MCF 10A (cell line): Measurements from ENCODE around the gene PROCR. TPM values are rescaled to one million over a fixed set of nuclear protein-coding genes. Genes with fewer than 3 reads are reported as not detected.
"Not testable (repeated sequence)": the region's sequence is repeated elsewhere in the genome, so short reads cannot be mapped to it uniquely, and the experiment has no call there.

Experiments
- BruUV-seq: library from RNA; stranded (reverse); fragments of 400-500 nt; replicated peaks from 2 replicates; lab custom pipeline; 2021; lab: Mats Ljungman, UMichigan
- CTCF ChIA-PET: fragments of 300-600 bp; sonication (Branson Sonifier 250); formaldehyde crosslinking; extraction: SDS; loops from one replicate; lab custom pipeline; 2021; ENCODE audit warnings: antibody characterized with exemption, inconsistent platforms; lab: Yijun Ruan, JAX
- POLR2A ChIA-PET: fragments of 300-600, 350-650 bp; sonication (Branson Sonifier 250); formaldehyde crosslinking; extraction: SDS; loops from one replicate; lab custom pipeline; 2020; ENCODE audit warnings: antibody characterized with exemption, inconsistent platforms; lab: Yijun Ruan, JAX
- DNase-seq: peaks from one replicate; pipeline ENCODE4 v3.0.0-alpha.2; 2018; ENCODE audit not compliant: unreplicated experiment
- H3K27ac Mint-ChIP-seq: one replicate; pipeline ENCODE4 v1.8.0; 2022; ENCODE audit warnings: mild to moderate bottlenecking, low read depth, mixed read lengths; ENCODE audit not compliant: unreplicated experiment
- H3K27me3 Mint-ChIP-seq: one replicate; pipeline ENCODE4 v1.8.0; 2022; ENCODE audit warnings: mixed read lengths; ENCODE audit not compliant: insufficient read depth, unreplicated experiment
- H3K36me3 Mint-ChIP-seq: one replicate; pipeline ENCODE4 v1.8.0; 2022; ENCODE audit warnings: mild to moderate bottlenecking, moderate library complexity, mixed read lengths; ENCODE audit not compliant: insufficient read depth, unreplicated experiment
- H3K4me1 Mint-ChIP-seq: one replicate; pipeline ENCODE4 v1.8.0; 2022; ENCODE audit warnings: mixed read lengths; ENCODE audit not compliant: insufficient read depth, unreplicated experiment
- H3K4me3 Mint-ChIP-seq: one replicate; pipeline ENCODE4 v1.8.0; 2022; ENCODE audit warnings: mild to moderate bottlenecking, moderate library complexity, mixed read lengths; ENCODE audit not compliant: unreplicated experiment
- H3K9me3 Mint-ChIP-seq: one replicate; pipeline ENCODE4 v1.8.0; 2022; ENCODE audit warnings: mixed read lengths; ENCODE audit not compliant: unreplicated experiment
- intact Hi-C: fragments of 100-400 bp; cut with micrococcal nuclease; formaldehyde crosslinking; loops from 2 replicates; pipeline ENCODE4 v1.14.1; 2022
- total RNA-seq: library from RNA; stranded (reverse); gene quantifications from 2 replicates; pipeline ENCODE4 v1.2.3, GENCODE V29; 2022
- TF ChIP-seq, protein P1 (sequence below): fragments of 200-600 bp; IDR thresholded peaks from one replicate; pipeline ENCODE4 v1.8.0; 2022; ENCODE audit warnings: antibody characterized with exemption, mild to moderate bottlenecking; ENCODE audit not compliant: unreplicated experiment

The PROCR gene
- total RNA-seq, 1 experiment from 2014 or later = 34.6 TPM

DNA sequence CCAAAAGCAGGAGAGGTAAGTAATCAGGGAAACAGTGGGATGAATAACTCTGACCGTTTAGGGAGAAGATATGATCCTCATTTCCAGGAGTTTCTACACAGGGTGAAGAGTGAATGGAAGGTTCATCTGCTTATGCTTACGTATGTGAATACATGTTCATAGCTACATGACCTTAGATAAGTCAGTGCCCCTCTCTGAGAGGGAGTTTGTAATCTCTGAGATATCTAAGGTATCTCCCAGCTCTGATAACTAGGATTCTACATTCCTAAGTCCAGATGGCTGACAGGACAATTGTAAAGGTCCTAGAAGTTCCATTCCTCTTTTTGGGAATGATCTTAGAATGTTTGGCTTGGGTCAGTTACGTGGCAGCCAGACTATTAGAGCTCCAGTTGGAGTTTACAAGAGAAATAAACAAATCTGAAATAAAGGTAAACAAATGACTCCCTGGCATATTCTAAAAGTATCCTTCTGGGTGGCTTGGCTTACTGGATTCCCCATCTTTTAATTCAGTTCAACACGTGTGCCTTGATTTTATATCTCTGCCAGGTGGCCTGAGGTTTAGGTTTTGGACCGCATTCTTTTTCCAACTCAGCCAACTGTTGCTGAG, 15.8 kb downstream of the PROCR start:
- ChIA-PET POLR2A (interaction anchor here (0.5 to 0.6 kb wide), 2 partner anchors 125 to 513 kb away, joined by 3 to 4 read pairs; no protein-coding TSS in a partner anchor), CTCF (interaction anchor here (0.9 to 1.8 kb wide), 3 partner anchors 8 to 43 kb away, joined by 3 to 6 read pairs (median 3); no protein-coding TSS in a partner anchor)
- TF ChIP-seq, protein P1, sequence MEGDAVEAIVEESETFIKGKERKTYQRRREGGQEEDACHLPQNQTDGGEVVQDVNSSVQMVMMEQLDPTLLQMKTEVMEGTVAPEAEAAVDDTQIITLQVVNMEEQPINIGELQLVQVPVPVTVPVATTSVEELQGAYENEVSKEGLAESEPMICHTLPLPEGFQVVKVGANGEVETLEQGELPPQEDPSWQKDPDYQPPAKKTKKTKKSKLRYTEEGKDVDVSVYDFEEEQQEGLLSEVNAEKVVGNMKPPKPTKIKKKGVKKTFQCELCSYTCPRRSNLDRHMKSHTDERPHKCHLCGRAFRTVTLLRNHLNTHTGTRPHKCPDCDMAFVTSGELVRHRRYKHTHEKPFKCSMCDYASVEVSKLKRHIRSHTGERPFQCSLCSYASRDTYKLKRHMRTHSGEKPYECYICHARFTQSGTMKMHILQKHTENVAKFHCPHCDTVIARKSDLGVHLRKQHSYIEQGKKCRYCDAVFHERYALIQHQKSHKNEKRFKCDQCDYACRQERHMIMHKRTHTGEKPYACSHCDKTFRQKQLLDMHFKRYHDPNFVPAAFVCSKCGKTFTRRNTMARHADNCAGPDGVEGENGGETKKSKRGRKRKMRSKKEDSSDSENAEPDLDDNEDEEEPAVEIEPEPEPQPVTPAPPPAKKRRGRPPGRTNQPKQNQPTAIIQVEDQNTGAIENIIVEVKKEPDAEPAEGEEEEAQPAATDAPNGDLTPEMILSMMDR = no peak
- Mint-ChIP-seq H3K4me1 (no peaks in the 10 kb centered on the region), H3K9me3 (no peaks in the 10 kb centered on the region), H3K36me3 (no peaks in the 10 kb centered on the region), H3K4me3 (no peak overlapping the region), H3K27me3 (no peaks in the 10 kb centered on the region), H3K27ac (no peak overlapping the region)
- no TSS peak for BruUV-seq
- no peak for DNase-seq
- intact Hi-C loops = no loop called here

DNA sequence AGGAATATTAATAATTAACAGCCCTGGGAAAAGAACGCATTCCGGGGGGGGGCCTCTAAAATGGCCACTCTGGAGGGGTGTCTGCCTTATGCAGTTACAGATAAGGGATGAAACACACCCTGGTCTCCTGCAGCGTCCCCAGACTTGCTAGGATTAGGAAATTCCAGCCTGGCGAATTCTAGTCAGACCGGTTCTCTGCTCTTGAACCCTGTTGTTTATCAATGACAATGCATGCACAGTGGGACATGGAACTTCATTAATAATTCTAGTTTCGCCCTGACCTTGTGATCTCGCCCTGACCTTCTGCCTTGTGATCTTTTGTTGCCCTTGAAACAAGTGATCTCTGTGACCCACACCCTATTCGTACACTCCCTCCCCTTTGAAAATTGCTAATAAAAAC, 17.4 kb downstream of the PROCR start:
- H3K4me3 Mint-ChIP-seq, DNase-seq, POLR2A ChIA-PET, intact Hi-C loops, H3K27ac Mint-ChIP-seq, H3K27me3 Mint-ChIP-seq, H3K4me1 Mint-ChIP-seq, CTCF ChIA-PET, H3K36me3 Mint-ChIP-seq, H3K9me3 Mint-ChIP-seq, BruUV-seq: not testable (repeated sequence)

DNA sequence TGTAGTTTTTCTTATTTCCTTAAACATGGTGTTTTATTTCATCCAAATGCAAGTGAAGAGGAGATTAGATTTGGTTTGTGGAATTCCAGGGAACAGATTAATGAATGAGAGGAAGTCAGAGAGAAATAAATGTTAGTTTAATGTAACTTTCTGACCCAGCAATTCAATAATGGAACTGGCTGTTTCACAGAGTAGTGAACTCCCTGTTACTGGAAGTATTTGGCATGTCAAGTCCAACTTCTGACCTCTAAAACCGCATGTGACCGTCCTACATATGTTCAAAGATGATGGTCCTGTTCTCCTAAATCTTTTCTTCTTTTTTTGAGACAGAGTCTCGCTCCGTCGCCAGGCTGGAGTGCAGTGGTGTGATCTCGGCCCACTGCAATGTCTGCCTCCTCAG, 18.7 kb downstream of the PROCR start:
- Mint-ChIP-seq H3K36me3 (no peaks in the 10 kb centered on the region), H3K27me3 (no peaks in the 10 kb centered on the region), H3K27ac (no peak overlapping the region), H3K4me1 (no peaks in the 10 kb centered on the region), H3K4me3 (no peak overlapping the region), H3K9me3 (peaks cover 15% of the 10 kb centered on the region)
- TF ChIP-seq, protein P1 = no peak
- POLR2A ChIA-PET = interaction anchor here (1.0 kb wide), 1 partner anchor 73 kb away, joined by 3 read pairs; no protein-coding TSS in a partner anchor
- intact Hi-C loops = no loop called here
- CTCF ChIA-PET = interaction anchor here (0.6 to 1.0 kb wide), 3 partner anchors 17 to 248 kb away, joined by 3 to 4 read pairs (median 4); partner anchors contain the start of gene GDF5
- BruUV-seq = no TSS peak
- DNase-seq = no peak

DNA sequence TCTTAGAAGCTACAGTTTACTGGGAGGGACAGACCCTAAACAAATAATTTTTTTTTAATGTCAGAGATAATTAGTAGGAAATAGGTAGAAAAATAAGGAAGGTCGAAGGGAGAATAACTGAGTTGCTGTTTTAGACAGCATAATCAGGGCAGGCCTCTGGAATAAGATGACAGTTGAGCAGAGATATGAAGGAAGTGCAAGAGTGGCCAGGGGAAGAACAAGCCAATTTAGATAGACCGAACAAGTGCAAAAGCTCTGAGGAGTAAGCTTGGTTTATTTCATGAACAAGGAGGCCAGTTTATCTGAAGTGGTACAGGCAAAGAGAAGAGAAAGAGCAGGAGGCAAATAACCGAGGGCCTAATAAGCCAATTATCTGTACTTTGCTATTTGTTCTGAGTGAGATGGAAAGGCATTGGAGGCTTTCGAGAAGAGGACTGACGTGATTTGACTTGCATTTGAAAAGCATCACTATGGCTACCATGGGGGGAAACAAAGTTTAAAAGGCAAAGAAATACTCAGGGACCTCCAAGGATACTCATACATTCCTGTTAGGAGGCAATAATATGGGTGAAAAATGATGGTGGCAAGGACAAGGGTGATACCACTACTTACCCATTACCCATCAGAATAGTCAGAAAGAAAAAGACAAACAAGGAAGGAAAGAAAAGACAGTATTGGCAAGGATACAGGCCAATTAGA, 19.7 kb downstream of the PROCR start:
- DNase-seq = no peak
- peaks cover 15% of the 10 kb centered on the region for H3K9me3 Mint-ChIP-seq
- BruUV-seq = no TSS peak
- no peak overlapping the region for H3K27ac Mint-ChIP-seq
- CTCF ChIA-PET = interaction anchor here (0.7 to 1.0 kb wide), 2 partner anchors 17 to 247 kb away, joined by 4 read pairs; partner anchors contain the start of gene GDF5
- POLR2A ChIA-PET = interaction anchor here (0.7 kb wide), 1 partner anchor 1231 kb away, joined by 3 read pairs; no protein-coding TSS in a partner anchor
- H3K4me1 Mint-ChIP-seq = no peaks in the 10 kb centered on the region
- intact Hi-C loops = no loop called here
- no peaks in the 10 kb centered on the region for H3K36me3 Mint-ChIP-seq
- H3K4me3 Mint-ChIP-seq = no peak overlapping the region
- TF ChIP-seq, protein P1 = no peak
- no peaks in the 10 kb centered on the region for H3K27me3 Mint-ChIP-seq
